H1 (cell line): Measurements from ENCODE around the gene NBEA. TPM values are rescaled to one million over a fixed set of nuclear protein-coding genes. Genes with fewer than 3 reads are reported as not detected.

Experiments
- CTCF ChIA-PET: fragments of 300-600 bp; sonication (Branson Sonifier 250); formaldehyde crosslinking; loops from one replicate; lab custom pipeline; 2021; ENCODE audit not compliant: partially characterized antibody; lab: Charles Lee
- POLR2A ChIA-PET: fragments of 300-600 bp; sonication (Branson Sonifier 250); formaldehyde crosslinking; loops from one replicate; lab custom pipeline; 2021; ENCODE audit warnings: inconsistent platforms; ENCODE audit not compliant: partially characterized antibody; lab: Charles Lee
- DNase-seq, 2 experiments: peaks; one replicate each; pipeline versions ENCODE4 v3.0.0 to v3.0.0-alpha.2; 2010 to 2022; ENCODE audit warnings: low spot score in 2 of 2, low read depth in 1 of 2, mixed read lengths in 1 of 2
- FAIRE-seq: peaks from 2 replicates; lab custom pipeline; 2011; peaks lifted over from hg19 to GRCh38; lab: Jason Lieb, UNC
- H2AFZ ChIP-seq: 2 replicates; pipeline ENCODE4 v1.8.1; 2012; ENCODE audit warnings: low read length, inconsistent platforms
- H2AK5ac ChIP-seq: 2 replicates; pipeline ENCODE4 v1.6.1; 2013; ENCODE audit warnings: low read depth, low read length
- H2BK120ac ChIP-seq: replicated peaks from 2 replicates; pipeline ENCODE3; 2013; ENCODE audit warnings: low read depth, low read length, inconsistent platforms
- H2BK12ac ChIP-seq: 2 replicates; pipeline ENCODE4 v1.6.1; 2013; ENCODE audit warnings: low read depth, low read length
- H2BK15ac ChIP-seq: 2 replicates; pipeline ENCODE4 v1.6.1; 2013; ENCODE audit warnings: low read length
- H2BK20ac ChIP-seq: 2 replicates; pipeline ENCODE4 v1.6.1; 2013; ENCODE audit warnings: low read length
- H2BK5ac ChIP-seq: 2 replicates; pipeline ENCODE4 v1.6.1; 2013; ENCODE audit warnings: low read depth, low read length
- H3K14ac ChIP-seq: 2 replicates; pipeline ENCODE4 v1.6.1; 2013; ENCODE audit warnings: inconsistent platforms; ENCODE audit not compliant: insufficient read length
- H3K18ac ChIP-seq: 2 replicates; pipeline ENCODE4 v1.6.1; 2013; ENCODE audit warnings: low read length; ENCODE audit errors: extremely low read depth
- H3K23ac ChIP-seq: 2 replicates; pipeline ENCODE4 v1.6.1; 2013; ENCODE audit warnings: inconsistent platforms; ENCODE audit not compliant: insufficient read length
- H3K23me2 ChIP-seq: 2 replicates; pipeline ENCODE4 v1.6.1; 2013; ENCODE audit warnings: low read depth, low read length
- H3K27ac ChIP-seq: 2 replicates; pipeline ENCODE4 v1.6.1; 2011; ENCODE audit warnings: low read depth, low read length, inconsistent platforms
- H3K27me3 ChIP-seq, 4 experiments: replicated peaks in 1 of 4; 1 replicate in 1 of 4; 2 replicates in 3 of 4; pipeline versions ENCODE4 v1.6.1 to v1.8.1; 2011 to 2013; ENCODE audit warnings: low read length in 3 of 4, mild to moderate bottlenecking in 3 of 4, inconsistent platforms in 2 of 4, mixed read lengths in 2 of 4, moderate library complexity in 1 of 4; ENCODE audit not compliant: control insufficient read depth in 3 of 4, insufficient read depth in 3 of 4; ENCODE audit errors: extremely low read depth in 1 of 4
- H3K36me3 ChIP-seq, 4 experiments: 2 replicates each; pipeline versions ENCODE4 v1.6.1 to v1.8.1; 2011 to 2013; ENCODE audit warnings: mild to moderate bottlenecking in 4 of 4, low read length in 3 of 4, moderate library complexity in 2 of 4, control low read depth in 1 of 4, inconsistent platforms in 1 of 4; ENCODE audit not compliant: insufficient read depth in 4 of 4, control insufficient read depth in 2 of 4
- H3K4ac ChIP-seq: replicated peaks from 2 replicates; pipeline ENCODE3; 2013; ENCODE audit warnings: low read length, low read depth, mixed read lengths, inconsistent platforms; ENCODE audit not compliant: insufficient read length
- H3K4me1 ChIP-seq, 4 experiments: replicated peaks in 1 of 4; 1 replicate in 1 of 4; 2 replicates in 3 of 4; pipeline versions ENCODE4 v1.6.1 to v1.8.1; 2011 to 2013; ENCODE audit warnings: low read length in 3 of 4, inconsistent platforms in 2 of 4, mixed read lengths in 1 of 4; ENCODE audit not compliant: insufficient read depth in 4 of 4, control insufficient read depth in 3 of 4
- H3K4me2 ChIP-seq, 2 experiments: 2 replicates each; pipeline versions ENCODE4 v1.6.1 to v1.8.1; 2011 to 2013; ENCODE audit warnings: low read depth in 2 of 2, low read length in 2 of 2, control low read depth in 1 of 2, inconsistent platforms in 1 of 2, mild to moderate bottlenecking in 1 of 2; ENCODE audit not compliant: insufficient read depth in 1 of 2
- H3K4me3 ChIP-seq, 4 experiments: fragments of 200-600, 300-600 bp in 1 of 4; sonication (generic), shearing (Covaris generic), sonication (Bioruptor Twin) in 1 of 4; 2 replicates each; pipeline versions ENCODE4 v1.5.1 to v1.8.1; 2011 to 2016; ENCODE audit warnings: low read length in 4 of 4, low read depth in 3 of 4, control low read depth in 2 of 4, inconsistent platforms in 2 of 4, mild to moderate bottlenecking in 2 of 4, mixed read lengths in 1 of 4, moderate library complexity in 1 of 4; ENCODE audit not compliant: insufficient read depth in 2 of 4; ENCODE audit errors: extremely low read depth in 1 of 4
- H3K56ac ChIP-seq: replicated peaks from 2 replicates; pipeline ENCODE3; 2013; ENCODE audit warnings: low read depth, mild to moderate bottlenecking, mixed read lengths, low read length, inconsistent platforms; ENCODE audit not compliant: insufficient read length
- H3K79me1 ChIP-seq: 2 replicates; pipeline ENCODE4 v1.6.1; 2013; ENCODE audit warnings: low read depth, low read length, control low read depth
- H3K79me2 ChIP-seq, 2 experiments: 2 replicates each; pipeline versions ENCODE4 v1.6.1 to v1.8.1; 2012 to 2013; ENCODE audit warnings: low read length in 2 of 2, mild to moderate bottlenecking in 2 of 2, inconsistent platforms in 1 of 2; ENCODE audit not compliant: insufficient read depth in 2 of 2, control insufficient read depth in 1 of 2
- H3K9ac ChIP-seq, 4 experiments: replicated peaks in 1 of 4; 1 replicate in 1 of 4; 2 replicates in 3 of 4; pipeline versions ENCODE4 v1.6.1 to v1.8.1; 2011 to 2013; ENCODE audit warnings: low read depth in 3 of 4, low read length in 3 of 4, control low read depth in 2 of 4, mild to moderate bottlenecking in 2 of 4, moderate library complexity in 2 of 4, inconsistent platforms in 1 of 4; ENCODE audit errors: extremely low read depth in 1 of 4
- H3K9me3 ChIP-seq, 2 experiments: 2 replicates each; pipeline versions ENCODE4 v1.6.1 to v1.8.1; 2012 to 2013; ENCODE audit warnings: mild to moderate bottlenecking in 2 of 2, moderate library complexity in 2 of 2, control low read depth in 1 of 2, inconsistent platforms in 1 of 2, low read depth in 1 of 2, low read length in 1 of 2, mixed read lengths in 1 of 2; ENCODE audit not compliant: insufficient read depth in 2 of 2
- H4K20me1 ChIP-seq, 2 experiments: replicated peaks in 1 of 2; 2 replicates each; pipeline versions ENCODE3 to v1.8.1; 2011 to 2013; ENCODE audit warnings: inconsistent platforms in 2 of 2, low read length in 2 of 2, mild to moderate bottlenecking in 1 of 2; ENCODE audit not compliant: insufficient read depth in 2 of 2, control insufficient read depth in 1 of 2
- H4K5ac ChIP-seq: 2 replicates; pipeline ENCODE4 v1.6.1; 2013; ENCODE audit warnings: low read length, low read depth, mixed read lengths, inconsistent platforms; ENCODE audit not compliant: insufficient read length
- H4K8ac ChIP-seq: 2 replicates; pipeline ENCODE4 v1.8.0; 2013; ENCODE audit warnings: mild to moderate bottlenecking, moderate library complexity, low read length, inconsistent platforms; ENCODE audit not compliant: insufficient read depth; ENCODE audit errors: extremely low read depth
- H4K91ac ChIP-seq: replicated peaks from 2 replicates; pipeline ENCODE3; 2013; ENCODE audit warnings: low read length, mixed read lengths, inconsistent platforms; ENCODE audit not compliant: insufficient read length
- CTBP2 ChIP-seq: IDR thresholded peaks from 2 replicates; pipeline ENCODE4 v1.7.0; 2011; ENCODE audit warnings: borderline replicate concordance, mild to moderate bottlenecking, moderate library complexity, mixed read lengths, low read length; ENCODE audit not compliant: insufficient read depth, insufficient read length
- WGBS, 2 experiments: shearing (Covaris generic) in 1 of 2; methylation state at CpG; one replicate each; pipeline versions ENCODE4 v1.1.6 to v1.1.7; 2013 to 2015; ENCODE audit warnings: low lambda C conversion rate in 2 of 2, mixed read lengths in 2 of 2, inconsistent platforms in 1 of 2, low coverage in 1 of 2, missing lambda C conversion rate in 1 of 2; ENCODE audit not compliant: insufficient replicate concordance in 2 of 2, insufficient coverage in 1 of 2, insufficient read length in 1 of 2; ENCODE audit errors: extremely low coverage in 1 of 2, missing lambda C conversion rate in 1 of 2; 5-methylcytosine and 5-hydroxymethylcytosine counted together
- polyA plus RNA-seq, 7 experiments: library from polyadenylated mRNA; depleted of rRNA in 3 of 7; stranded (reverse) in 5 of 7; unstranded in 2 of 7; fragments of >200 nt in 5 of 7; fragments of 200-250 nt in 2 of 7; gene quantifications; 1 replicate in 5 of 7; 2 replicates in 1 of 7; 4 replicates in 1 of 7; pipeline versions ENCODE4 v1.2.1 to v1.2.3, GENCODE V29; 2011 to 2013; ENCODE audit warnings: missing spikeins in 2 of 7, mixed read lengths in 2 of 7
- total RNA-seq: library from RNA; stranded (reverse); fragmentation: NEBNext Ultra II Directional; extraction: Animal tissue kit (Norgen Biotek cat#: 25700); gene quantifications from 2 replicates; pipeline ENCODE4 v1.2.1, GENCODE V29; 2021

The NBEA gene
- total and polyA plus RNA-seq, 2 of the 8 experiments (the other 6 are each of a cell fraction or from before 2014, with no cell fraction given), result 14.2 to 21.5 TPM

GRCh38 chr13:35603593-35604285 is 661.7 kb downstream of the NBEA start:
- H3K9me3 ChIP-seq, result no peaks in the 10 kb centered on the region
- no peak overlapping the region for H3K4ac ChIP-seq
- no peak overlapping the region for H2BK12ac ChIP-seq
- no peak overlapping the region for H3K27ac ChIP-seq
- no peak for DNase-seq
- no peak overlapping the region for H3K4me2 ChIP-seq
- H4K91ac ChIP-seq, result no peak overlapping the region
- H3K36me3 ChIP-seq, result no peaks in the 10 kb centered on the region
- H2BK120ac ChIP-seq, result no peak overlapping the region
- no peak overlapping the region for H3K23ac ChIP-seq
- no peak overlapping the region for H2AFZ ChIP-seq
- H3K14ac ChIP-seq, result no peak overlapping the region
- H2BK5ac ChIP-seq, result no peak overlapping the region
- H2BK20ac ChIP-seq, result no peak overlapping the region
- no peak overlapping the region for H3K18ac ChIP-seq
- POLR2A ChIA-PET, result no interaction called here
- no peaks in the 10 kb centered on the region for H3K79me2 ChIP-seq
- H2BK15ac ChIP-seq, result no peak overlapping the region
- no peaks in the 10 kb centered on the region for H4K20me1 ChIP-seq
- H3K9ac ChIP-seq, result no peak overlapping the region
- peaks cover 0 to 4% (median 0%) of the 10 kb centered on the region in 4 experiments; a peak in 1 of 7 replicates for H3K4me1 ChIP-seq
- H4K5ac ChIP-seq, result no peak overlapping the region
- no peak overlapping the region for H4K8ac ChIP-seq
- WGBS, 2 experiments, result 85% methylated on average over 9 of the region's 9 CpGs; no CpG with 5 or more reads in 1 of the 2 experiments
- no peaks in the 10 kb centered on the region for H3K27me3 ChIP-seq
- FAIRE-seq, result no peak
- H2AK5ac ChIP-seq, result no peak overlapping the region
- H3K79me1 ChIP-seq, result no peaks in the 10 kb centered on the region
- TF ChIP-seq CTBP2, result no peak
- no peaks in the 10 kb centered on the region; the same call in 1 of the 2 replicates for H3K23me2 ChIP-seq
- CTCF ChIA-PET, result interaction anchor here (1.2 kb wide), 2 partner anchors 24 to 116 kb away, joined by 3 read pairs; no protein-coding TSS in a partner anchor
- H3K4me3 ChIP-seq, result no peak overlapping the region
- no peak overlapping the region for H3K56ac ChIP-seq
